ENCODE results near the gene CACNA2D4. TPM values are rescaled to one million over a fixed set of nuclear protein-coding genes. Genes with fewer than 3 reads are reported as not detected.

Gene CACNA2D4
- total RNA-seq, 1 experiment from 2014 or later: not detected

DNA sequence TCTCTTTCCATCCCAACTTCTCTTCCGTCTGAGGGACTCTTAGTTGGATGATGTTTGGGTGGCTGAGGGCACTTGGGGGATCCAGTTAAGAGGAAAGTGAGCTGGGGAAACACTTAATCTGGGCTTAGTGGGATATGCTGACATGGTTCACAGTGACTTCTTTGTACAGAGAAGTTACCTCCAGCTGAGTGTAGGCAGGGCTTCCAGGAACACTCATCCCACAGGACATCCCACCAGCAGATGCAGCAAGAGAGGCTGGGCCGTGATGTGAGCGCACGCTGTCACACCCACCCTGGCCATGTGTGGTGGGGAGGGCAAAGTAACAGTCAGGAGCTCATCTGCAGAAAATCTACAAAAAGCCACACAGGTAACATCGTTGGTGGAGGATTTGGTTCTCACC is 832 bp upstream of the CACNA2D4 start:
- DNase-seq (ENCODE audit: low spot score): no peak

DNA sequence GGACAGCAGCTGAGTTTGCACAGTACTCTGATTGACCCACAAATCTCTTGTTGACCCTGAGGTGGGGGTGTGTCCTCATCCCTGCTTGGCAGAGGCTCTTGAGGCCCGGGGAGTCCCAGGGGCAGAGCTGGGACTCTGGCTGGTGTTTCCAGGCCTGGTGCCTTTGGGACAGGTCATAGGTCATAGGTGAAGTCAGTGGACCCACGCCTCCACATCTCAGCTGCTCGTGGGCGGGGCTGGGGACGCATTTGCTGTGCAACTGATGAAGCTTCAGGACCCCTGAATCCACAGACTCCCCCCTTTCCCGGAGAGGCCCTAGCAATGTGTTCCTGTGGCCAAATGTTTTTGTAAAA is 408 bp upstream of the CACNA2D4 start:
- no peak for DNase-seq (ENCODE audit: low spot score)

DNA sequence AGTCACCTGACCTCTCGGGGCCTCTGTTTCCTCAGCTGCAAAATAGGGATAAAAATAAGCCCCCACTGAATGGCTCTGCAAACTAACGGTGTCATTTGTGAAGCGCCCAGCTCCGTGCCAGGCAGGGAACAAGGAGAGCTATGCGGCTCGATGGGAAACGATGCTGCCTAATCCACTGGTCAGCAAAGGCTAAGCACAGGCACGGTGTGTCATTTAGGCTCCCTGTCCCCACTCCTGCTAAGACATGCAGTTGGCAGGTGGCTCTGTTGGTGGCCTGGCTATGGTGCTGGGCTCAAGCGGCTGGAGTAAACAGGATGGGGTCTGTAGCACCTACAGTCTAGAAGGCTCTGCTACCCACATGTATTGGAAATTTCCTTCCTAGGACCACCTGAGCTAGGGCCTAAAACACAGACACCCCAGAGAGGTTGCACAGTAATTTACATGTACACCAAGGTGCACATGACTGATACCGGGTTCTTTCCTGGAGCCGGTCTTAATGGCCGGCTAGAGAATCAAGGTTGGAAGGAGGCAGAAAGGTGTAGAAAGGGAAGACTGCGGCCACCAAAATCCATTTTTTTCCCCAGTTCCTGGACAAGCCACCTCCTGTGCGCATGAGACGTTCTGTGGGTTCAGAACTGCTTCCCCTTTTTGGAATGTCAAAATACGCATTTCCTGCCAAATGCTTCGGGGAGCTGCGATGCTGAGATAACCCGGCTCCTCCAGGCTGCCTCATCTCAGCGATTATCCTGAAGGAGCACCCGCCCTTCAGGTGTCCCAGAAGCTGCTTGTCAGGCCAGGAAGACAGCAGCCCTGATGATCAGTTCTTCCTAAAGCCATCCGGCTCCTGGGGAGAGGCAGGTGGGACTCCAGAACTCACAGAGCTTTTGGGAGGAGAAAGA is 1.0 kb downstream of the CACNA2D4 start:
- no peak for DNase-seq (ENCODE audit: low spot score)

DNA sequence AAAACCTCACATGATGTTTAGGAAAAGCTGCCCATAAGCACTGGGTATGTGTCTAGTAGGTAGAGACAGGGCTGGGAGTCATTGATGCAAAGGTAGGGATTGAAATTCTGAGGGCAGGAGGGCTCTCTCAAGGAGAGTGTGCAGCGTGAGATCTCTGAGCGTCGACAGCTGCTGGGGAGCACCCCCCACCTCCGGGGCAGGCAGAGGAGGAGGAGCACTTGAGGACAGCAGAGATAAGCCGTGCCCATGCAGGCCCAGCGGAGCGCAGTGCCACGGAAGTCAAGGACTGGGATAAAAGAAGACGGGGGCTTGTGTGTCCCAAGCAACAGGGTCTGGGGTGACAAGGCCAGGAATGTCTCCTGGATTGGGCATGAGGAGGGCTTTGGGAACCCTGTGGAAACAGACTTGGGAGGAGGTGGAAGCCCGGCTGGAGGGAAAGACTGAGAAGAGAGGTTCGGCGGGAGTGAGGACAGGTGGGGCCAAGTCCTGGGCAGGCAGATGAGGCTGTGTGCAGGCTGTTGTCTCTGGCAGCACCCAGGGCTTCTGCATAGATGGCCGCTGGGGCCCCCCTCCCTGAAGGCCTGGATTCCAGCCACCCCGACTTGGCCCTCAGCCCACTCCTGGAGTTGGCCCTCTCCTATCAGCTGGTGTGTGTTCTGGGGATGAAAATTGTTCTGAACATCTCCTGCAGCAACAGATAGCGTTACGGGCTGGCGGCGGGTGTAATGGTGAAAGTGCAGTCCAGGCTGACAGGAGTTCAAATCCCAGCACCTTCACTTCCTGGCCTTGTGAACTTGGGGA is 1.9 kb downstream of the CACNA2D4 start:
- DNase-seq (ENCODE audit: low spot score): no peak

DNA sequence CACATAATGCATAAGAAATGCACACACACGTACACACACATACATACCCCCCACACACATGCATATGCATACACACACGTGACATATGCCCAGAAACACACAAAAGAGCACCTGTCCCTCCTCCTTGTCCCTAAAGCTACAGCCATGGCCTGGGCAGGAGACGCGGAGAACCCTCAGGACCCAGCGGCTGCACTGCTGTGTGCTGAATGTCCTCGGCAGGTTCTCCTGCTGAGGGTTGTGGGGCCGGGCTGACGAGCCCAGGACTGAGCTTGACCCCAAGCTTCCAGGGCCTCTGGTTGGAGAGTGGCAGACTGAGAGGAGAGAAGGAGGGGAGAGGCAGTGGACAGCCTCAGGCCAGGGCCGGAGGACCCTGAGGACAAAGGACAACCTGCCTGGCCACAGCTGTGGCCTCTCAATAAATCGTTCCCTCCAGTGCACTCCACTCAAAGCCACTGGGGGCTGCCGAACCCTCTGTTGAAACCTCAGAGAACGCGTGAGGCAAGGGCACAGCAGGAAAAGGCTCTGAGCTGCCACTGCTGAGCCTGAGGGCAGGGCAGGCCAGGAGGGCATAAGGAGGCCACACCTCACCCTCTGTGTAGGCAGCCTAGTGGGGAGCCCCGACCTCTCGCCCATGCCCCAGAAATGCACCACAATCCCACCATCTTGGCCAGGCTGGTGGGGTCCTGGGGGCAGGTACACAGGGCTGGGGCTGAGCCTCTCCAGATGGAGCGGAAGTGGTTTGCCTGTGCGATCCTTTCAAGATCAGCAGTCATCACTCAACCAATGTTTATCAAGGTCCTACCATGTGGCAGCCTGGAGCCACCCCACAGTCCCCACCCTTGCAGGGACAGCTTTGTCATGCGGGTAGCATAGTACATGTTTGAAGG is 3.1 kb downstream of the CACNA2D4 start:
- no peak for DNase-seq (ENCODE audit: low spot score)

DNA sequence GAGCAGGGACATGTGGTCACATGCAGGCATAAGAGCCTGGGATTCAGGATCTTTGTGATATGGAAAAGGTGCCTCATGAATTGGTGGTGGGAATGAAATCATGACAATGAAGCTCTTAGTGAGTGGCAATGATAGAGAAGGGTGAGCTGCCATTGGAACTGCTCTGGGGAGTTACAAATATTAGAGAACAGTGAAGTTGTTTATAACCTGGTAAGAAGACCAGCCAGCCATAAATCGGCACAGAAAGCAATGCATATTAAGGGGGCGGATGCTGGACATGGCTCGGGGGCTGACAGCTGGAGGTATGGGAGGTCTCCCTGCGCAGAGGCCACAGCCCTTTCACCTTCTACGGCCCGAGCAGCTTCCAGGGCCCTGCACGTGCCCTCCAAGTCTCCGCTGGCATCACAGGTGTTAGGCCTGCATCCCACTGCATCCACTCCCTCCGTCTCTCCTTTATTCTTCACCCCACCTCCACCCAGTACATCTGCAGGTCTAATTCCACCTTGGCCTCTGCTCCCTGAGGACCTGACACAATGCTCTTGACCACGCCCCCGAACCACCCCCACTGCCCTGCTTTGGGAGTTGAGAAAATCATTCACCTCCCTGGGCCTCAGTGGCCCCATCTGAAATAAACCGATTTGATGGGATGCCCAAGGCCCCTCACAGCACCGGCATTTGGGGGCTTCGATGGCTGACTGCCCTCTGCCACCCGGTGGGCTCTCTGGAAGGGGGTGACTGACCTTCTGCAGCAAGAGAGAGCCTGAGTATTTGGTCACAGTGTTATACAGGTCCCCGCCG is 4.1 kb downstream of the CACNA2D4 start:
- no peak for DNase-seq (ENCODE audit: low spot score)

DNA sequence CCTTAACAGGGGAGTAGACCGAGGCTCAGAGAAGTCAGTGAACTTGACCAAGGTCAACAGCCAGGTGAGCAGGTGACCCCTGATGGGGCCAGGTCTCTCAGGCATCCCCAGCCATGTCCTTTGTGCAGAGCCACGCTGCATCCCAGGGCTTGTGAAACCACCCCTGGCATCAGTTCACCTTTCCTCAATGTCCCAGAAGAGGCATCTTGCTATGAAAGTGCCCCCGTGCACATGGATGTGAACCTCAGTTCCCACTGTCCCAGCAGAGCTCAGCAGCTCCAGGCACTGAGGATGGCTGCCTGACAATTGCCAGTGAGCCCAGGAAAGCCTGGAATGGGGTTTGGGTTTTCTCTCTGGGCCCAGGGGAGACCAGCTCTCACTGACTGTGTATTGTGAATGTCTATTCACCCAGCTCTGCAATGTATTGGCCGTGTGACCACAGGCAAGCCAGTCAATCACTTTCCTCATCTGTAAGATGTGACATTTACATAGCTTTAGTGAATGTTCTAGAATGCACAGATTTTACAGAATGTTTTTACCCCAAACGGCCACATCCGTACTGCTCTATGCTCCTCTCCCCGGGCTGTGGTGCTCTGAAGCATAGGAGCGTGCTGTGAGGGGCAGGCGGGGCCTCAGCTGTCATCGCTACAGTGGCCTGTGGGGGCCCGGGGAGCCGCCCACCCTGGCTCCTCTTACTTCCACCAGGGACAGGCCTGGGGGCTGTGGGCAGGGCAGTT is 4.9 kb downstream of the CACNA2D4 start:
- DNase-seq (ENCODE audit: low spot score): no peak

DNA sequence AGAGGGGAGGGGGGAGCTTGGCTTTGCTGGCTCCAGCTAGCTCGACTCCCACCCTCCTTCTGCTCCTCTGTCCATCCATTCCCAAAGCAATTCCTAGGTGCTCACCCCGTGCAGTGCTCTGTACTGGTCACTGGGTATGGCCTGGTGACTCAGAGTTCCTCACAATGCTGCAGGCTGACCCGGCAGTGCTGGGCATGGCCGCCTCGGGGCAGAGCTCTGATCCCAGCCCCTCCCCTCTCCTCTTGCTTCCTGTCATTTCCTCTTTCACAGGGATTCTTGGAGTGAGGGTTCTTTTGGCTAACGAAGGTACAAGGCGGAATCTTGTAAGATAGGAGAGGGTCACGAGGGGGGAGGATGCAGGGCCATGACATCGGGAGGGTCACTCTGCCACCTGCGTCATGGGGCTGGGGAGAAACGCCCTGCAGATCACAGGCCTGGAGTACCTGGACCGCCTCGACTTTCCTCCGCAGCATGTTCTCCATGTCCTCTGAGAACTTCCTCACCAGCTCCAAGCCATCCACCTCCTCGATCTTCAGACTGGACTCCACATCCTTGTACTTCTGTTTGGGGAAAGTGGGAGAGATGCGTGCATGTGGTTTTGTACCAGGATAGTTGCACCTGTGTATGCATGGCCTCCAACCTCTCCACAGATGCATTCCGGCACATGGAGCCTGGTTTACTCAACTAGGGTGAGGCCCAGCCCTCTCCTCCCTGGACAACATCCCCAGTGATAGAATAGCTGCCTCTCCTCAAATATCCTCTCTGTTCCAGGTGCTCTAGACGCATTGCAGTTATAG is 5.7 kb downstream of the CACNA2D4 start:
- peak; percentile 56 for DNase-seq (ENCODE audit: low spot score)

DNA sequence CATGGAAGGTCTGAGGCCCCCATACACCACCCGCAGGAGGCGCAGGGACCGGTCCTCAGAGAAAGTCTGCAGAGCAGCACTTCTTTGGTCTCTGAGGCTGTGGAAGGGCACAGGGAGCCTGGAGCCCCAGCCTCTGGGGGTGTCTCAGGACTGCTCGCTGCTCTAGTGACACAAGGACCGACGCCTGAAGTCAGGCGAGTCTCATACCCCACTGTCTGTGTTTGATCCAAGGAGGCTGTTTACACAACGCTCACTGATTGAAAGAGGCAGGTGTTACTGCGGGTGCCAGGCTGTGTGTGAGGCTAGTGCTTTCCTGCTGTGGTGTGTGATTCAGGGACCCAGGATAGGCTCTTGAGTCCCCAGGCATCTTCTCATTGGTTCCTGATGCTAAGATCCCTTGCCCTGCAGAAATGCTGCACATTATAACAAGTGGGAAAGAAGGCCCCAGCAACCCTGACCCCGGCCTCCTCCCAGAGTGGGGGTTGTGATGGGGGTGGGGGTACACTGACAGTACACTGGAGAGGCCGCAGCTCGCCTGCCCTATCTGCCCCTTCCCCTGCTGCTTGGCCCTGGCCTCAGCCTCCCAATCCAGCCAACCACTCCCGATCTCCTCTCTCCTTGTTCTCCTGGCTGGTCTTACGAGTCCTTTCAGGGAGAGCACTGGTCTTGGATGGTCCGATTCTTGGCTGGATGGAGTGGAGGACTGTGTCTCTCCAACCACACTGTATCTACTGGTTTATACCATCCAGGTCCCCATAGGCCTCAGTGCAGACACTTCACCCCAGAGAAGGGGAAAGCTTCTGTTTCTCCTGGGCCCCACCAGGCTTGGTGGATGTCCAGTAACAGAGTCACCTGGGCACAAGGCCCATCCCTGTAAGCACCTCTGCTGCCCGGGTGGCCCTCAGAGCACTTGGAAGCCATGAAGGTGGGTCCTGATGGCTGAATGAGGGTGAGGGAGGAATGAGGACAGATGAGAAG is 6.6 kb downstream of the CACNA2D4 start:
- no peak for DNase-seq (ENCODE audit: low spot score)

DNA sequence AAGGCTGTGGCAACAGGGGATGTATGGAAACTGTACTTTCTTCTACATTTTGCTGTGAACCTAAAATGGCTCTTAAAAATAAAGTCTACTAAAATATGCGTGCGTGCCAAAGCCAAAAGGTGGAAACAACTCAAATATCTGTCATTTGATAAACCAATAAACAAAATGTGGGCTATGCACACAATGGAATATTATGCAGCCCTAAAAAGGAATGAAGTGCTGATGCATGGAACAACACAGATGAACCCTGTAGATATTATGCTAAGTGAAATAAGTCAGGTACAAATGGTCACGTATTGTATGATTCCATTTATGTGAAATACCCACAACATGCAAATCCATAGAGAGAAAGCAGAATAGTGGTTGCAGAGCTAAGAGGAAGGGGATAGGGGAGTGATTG is 8.0 kb downstream of the CACNA2D4 start:
- no peak for DNase-seq (ENCODE audit: low spot score)

DNA sequence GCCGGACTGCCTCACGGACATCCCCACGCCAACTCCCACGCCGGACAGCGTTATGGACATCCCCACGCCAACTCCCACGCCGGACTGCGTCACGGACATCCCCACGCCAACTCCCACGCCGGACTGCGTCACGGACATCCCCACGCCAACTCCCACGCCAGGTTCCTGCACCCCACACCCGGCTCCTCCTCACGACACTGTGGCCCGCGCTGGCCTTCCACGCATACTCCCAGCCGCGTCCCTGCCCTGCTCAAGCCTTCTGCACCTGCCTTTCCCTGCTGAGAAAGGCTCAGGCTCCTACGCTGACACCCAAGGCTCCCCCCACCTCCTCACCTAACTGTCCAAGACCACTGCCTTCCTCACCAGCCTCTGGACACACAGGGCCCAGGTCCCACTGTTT is 9.7 kb downstream of the CACNA2D4 start:
- no peak for DNase-seq (ENCODE audit: low spot score)

DNA sequence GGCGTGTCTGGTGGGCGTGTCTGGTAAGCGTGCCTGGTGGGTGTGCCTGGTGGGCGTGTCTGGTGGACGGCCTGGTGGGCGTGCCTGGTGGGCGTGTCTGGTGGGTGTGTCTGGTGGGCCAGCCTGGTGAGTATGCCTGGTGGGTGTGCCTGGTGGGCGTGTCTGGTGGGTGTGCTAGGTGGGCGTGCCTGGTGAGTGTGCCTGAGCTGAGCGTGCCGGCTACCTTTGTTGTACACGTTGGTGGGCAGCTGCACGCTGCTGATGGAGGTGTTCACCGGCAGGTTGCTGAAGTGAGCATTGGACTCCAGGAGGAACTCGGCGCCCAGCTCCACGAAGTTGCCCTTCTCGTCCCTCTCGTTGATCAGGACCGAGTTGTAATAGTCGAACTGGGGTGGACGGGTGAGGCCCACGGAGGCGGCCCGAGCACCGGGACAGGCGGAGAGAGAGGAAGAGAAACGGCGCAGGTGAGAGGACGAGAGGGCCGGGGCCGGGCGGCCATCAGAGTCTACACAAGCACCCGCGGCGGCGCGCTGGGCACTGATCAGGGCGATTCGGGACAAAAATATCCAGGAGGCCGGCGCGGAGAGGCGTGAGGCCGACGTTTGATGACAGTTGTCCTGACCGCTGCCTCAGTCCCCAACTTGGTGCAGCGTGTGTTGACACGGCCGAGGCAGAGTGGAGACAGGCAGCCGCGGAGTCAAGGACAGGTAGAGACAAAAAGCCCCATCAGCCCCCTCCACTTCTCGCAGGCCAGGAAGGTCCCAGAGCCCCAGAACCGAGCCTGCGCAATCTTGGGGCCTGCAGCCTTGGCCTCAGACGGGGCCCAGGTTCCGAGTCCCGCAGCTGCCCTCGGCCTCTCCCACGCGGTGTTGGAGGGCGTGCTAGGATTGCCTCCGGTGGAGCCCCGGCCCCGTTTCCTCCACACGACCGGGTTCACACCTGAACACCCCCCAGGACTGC is 10.5 kb downstream of the CACNA2D4 start:
- DNase-seq (ENCODE audit: low spot score): no peak

DNA sequence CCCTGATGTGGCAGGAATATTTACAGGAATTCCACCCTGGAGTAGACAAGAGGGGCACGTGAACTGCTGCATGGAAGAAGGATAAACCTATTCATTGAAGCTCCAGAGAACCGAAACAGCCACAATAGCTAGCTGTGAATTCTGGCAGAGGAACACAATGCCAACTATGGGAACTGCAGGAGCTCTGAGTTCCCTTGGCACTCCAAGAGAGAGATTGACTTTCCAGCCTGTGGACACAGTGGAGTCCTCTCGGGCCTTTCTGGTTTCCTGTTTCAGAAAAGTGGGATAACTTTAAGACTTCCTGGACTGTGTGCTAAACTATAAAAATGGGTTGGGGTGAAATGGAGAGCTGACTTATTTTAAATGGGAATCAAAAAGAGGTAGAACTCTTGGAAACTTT is 11.9 kb downstream of the CACNA2D4 start:
- no peak for DNase-seq (ENCODE audit: low spot score)

DNA sequence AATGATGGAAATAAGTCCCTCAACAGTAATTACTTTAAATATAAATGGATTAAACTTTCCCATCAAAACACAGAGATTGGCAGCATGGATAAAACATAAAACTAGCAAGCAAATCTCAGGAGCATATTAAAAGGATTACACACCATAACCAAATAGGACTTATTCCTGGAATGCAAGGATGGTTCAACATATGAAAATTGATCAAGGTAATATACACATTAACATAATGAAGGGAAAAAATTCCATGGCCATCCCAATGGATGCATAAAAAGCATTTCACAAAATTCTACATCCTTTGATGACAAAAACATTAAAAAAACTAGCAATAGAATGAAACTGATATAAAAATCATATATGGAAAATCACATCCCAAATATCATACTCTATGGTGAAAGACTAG is 13.6 kb downstream of the CACNA2D4 start:
- no peak for DNase-seq (ENCODE audit: low spot score)

DNA sequence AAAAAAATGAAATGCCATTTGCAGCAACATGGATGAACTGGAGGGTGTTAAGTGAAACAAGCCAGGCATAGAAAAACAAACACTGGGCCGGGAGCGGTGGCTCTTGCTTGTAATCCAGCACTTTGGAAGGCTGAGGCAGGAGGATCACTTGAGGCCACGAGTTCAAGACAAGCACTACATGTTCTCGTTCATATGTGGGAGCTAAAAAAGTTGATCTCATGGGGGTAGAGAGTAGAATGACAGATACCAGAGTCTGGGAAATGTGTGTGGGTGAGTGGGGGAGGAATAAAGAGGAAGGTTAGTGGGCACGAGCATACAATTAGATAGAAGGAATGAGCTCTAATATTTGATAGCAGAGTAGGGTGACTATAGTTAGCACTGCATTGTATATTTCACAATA is 21.5 kb downstream of the CACNA2D4 start:
- no peak for DNase-seq (ENCODE audit: low spot score)

DNA sequence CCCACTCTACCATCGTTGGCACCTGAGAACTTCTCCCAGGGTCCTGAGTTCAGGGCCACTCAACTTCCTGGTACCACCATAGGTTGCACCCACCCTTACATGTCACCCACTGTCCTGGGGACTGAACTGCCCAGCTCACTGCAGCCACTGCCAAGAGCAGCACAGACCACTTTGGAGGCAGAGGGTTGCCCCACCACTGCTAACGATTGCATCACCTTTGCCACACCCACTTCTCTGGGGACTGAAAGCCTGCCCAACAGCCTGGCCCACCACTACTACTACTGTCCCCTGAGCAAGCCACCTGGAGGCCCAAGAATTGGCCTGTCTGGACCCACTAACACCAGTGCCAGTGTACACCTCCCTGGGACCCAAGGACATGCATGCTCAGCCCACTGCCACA is 27.6 kb downstream of the CACNA2D4 start:
- no peak for DNase-seq (ENCODE audit: low spot score)

DNA sequence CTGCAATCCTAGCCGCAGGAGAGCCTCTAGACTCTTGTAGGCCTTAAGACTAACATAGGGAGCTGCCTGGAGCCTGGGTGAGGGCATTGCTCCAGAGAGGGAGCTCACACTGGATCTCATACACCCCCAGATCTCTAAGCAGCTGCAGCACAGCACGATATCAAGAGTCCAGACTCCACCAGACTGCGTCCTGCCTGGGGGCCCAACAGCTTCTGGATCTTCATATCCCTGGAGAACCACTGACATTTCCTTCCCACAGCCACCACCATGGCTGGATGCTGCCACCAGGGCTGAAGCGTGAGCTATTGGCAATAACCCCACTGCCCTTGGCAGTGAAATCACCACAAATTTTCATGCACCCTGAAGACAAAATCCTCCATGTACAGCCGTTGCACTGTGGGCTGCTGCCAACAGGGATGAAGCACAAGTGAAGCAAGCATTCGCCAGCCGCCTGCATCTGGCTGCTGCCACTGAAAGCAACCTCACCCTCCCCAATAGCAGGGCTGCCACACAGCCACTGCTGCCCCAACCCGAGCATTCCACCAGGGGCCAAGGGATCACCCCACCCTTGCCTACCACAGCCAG is 28.2 kb downstream of the CACNA2D4 start:
- no peak for DNase-seq (ENCODE audit: low spot score)

Measured in A172 (cell line).